ENCODE data around the gene ZC3H8.

GRCh38 chr2:112194028-112194427, 60.8 kb downstream of the ZC3H8 start:
- TF ChIP-seq CTCF (IDR thresholded peaks at IDR 0.05), result no peak
- no peak for TF ChIP-seq POLR2A (IDR thresholded peaks at IDR 0.05)
